HEK293 (cell line): ENCODE measurements around the gene HOXB4.

Experiments
- ELK4 ChIP-seq: IDR thresholded peaks from 2 replicates; pipeline ENCODE4 v1.6.1; 2011; ENCODE audit warnings: mild to moderate bottlenecking, low read depth, low read length, borderline replicate concordance
- HOXD13 ChIP-seq: sonication (generic); formaldehyde crosslinking; IDR thresholded peaks from 2 replicates; pipeline ENCODE4 v1.8.0; 2022; ENCODE audit warnings: missing genetic modification reagents, borderline replicate concordance
- KLF1 ChIP-seq: fragments of 450-650 bp; formaldehyde crosslinking; IDR thresholded peaks from 2 replicates; pipeline ENCODE4 v1.5.1; 2016; ENCODE audit warnings: missing biosample characterization, missing genetic modification characterization
- KLF7 ChIP-seq: fragments of 450-650 bp; formaldehyde crosslinking; IDR thresholded peaks from 2 replicates; pipeline ENCODE4 v1.5.1; 2016; ENCODE audit warnings: missing biosample characterization, missing genetic modification characterization, borderline replicate concordance
- MEIS1 ChIP-seq: sonication (generic); formaldehyde crosslinking; IDR thresholded peaks from 2 replicates; pipeline ENCODE4 v1.8.1; 2022; ENCODE audit warnings: missing genetic modification reagents, mild to moderate bottlenecking, borderline replicate concordance
- PATZ1 ChIP-seq: fragments of 450-650 bp; formaldehyde crosslinking; IDR thresholded peaks from 2 replicates; pipeline ENCODE4 v1.5.1; 2016; ENCODE audit warnings: missing biosample characterization, missing genetic modification characterization
- TCF7L2 ChIP-seq: IDR thresholded peaks from 2 replicates; pipeline ENCODE4 v1.6.1; 2011; ENCODE audit warnings: low read depth, mild to moderate bottlenecking, inconsistent platforms, low read length, moderate library complexity, borderline replicate concordance
- ZBTB17 ChIP-seq: fragments of 450-650 bp; formaldehyde crosslinking; IDR thresholded peaks from 2 replicates; pipeline ENCODE4 v1.5.1; 2016; ENCODE audit warnings: missing biosample characterization, missing genetic modification characterization
- ZBTB26 ChIP-seq: fragments of 450-650 bp; formaldehyde crosslinking; optimal IDR thresholded peaks from 2 replicates; pipeline ENCODE3; 2016; ENCODE audit warnings: missing biosample characterization, mild to moderate bottlenecking, missing genetic modification characterization
- ZFP69B ChIP-seq: fragments of 450-650 bp; formaldehyde crosslinking; IDR thresholded peaks from 2 replicates; pipeline ENCODE4 v1.5.1; 2016; ENCODE audit warnings: missing biosample characterization, missing genetic modification characterization
- ZNF114 ChIP-seq: fragments of 450-650 bp; formaldehyde crosslinking; IDR thresholded peaks from 2 replicates; pipeline ENCODE4 v1.5.0; 2017; ENCODE audit warnings: missing biosample characterization, missing genetic modification characterization
- ZNF214 ChIP-seq: fragments of 450-650 bp; formaldehyde crosslinking; IDR thresholded peaks from 2 replicates; pipeline ENCODE4 v1.5.1; 2017; ENCODE audit warnings: missing biosample characterization, mild to moderate bottlenecking, missing genetic modification characterization, borderline replicate concordance
- ZNF24 ChIP-seq: fragments of 450-650 bp; formaldehyde crosslinking; IDR thresholded peaks from 2 replicates; pipeline ENCODE4 v1.5.1; 2016; ENCODE audit warnings: missing biosample characterization, missing genetic modification characterization
- ZNF292 ChIP-seq: fragments of 450-650 bp; formaldehyde crosslinking; IDR thresholded peaks from 2 replicates; pipeline ENCODE4 v1.5.1; 2016; ENCODE audit warnings: low read depth, missing biosample characterization, missing genetic modification characterization, borderline replicate concordance
- ZNF311 ChIP-seq: fragments of 450-650 bp; formaldehyde crosslinking; IDR thresholded peaks from 2 replicates; pipeline ENCODE4 v1.5.1; 2017; ENCODE audit warnings: missing biosample characterization, missing genetic modification characterization, borderline replicate concordance
- ZNF324 ChIP-seq: fragments of 450-650 bp; formaldehyde crosslinking; IDR thresholded peaks from 2 replicates; pipeline ENCODE4 v1.5.1; 2016; ENCODE audit warnings: missing biosample characterization, missing genetic modification characterization
- ZNF335 ChIP-seq: fragments of 450-650 bp; formaldehyde crosslinking; conservative IDR thresholded peaks from 2 replicates; pipeline ENCODE4 v1.5.1; 2016; ENCODE audit warnings: missing biosample characterization, missing genetic modification characterization
- ZNF366 ChIP-seq: fragments of 450-650 bp; formaldehyde crosslinking; conservative IDR thresholded peaks from 2 replicates; pipeline ENCODE4 v1.5.1; 2016; ENCODE audit warnings: missing biosample characterization, missing genetic modification characterization
- ZNF510 ChIP-seq: fragments of 450-650 bp; formaldehyde crosslinking; IDR thresholded peaks from 2 replicates; pipeline ENCODE4 v1.5.1; 2018; ENCODE audit warnings: mild to moderate bottlenecking, missing genetic modification characterization, missing biosample characterization; ENCODE audit not compliant: insufficient replicate concordance
- ZNF518A ChIP-seq: fragments of 450-650 bp; formaldehyde crosslinking; conservative IDR thresholded peaks from 2 replicates; pipeline ENCODE4 v1.5.1; 2016; ENCODE audit warnings: low read depth, missing biosample characterization, missing genetic modification characterization
- ZNF548 ChIP-seq: fragments of 450-650 bp; formaldehyde crosslinking; IDR thresholded peaks from 2 replicates; pipeline ENCODE4 v1.5.1; 2016; ENCODE audit warnings: missing biosample characterization, missing genetic modification characterization
- ZNF561 ChIP-seq: fragments of 450-650 bp; IDR thresholded peaks from 2 replicates; pipeline ENCODE4 v1.5.1; 2018; ENCODE audit warnings: missing biosample characterization, missing genetic modification characterization, borderline replicate concordance
- ZNF600 ChIP-seq: fragments of 450-650 bp; formaldehyde crosslinking; IDR thresholded peaks from 2 replicates; pipeline ENCODE4 v1.5.1; 2016; ENCODE audit warnings: missing biosample characterization, missing genetic modification characterization
- ZNF624 ChIP-seq: fragments of 450-650 bp; formaldehyde crosslinking; IDR thresholded peaks from 2 replicates; pipeline ENCODE4 v1.5.1; 2017; ENCODE audit warnings: missing biosample characterization, missing genetic modification characterization
- ZNF645 ChIP-seq: fragments of 450-650 bp; formaldehyde crosslinking; IDR thresholded peaks from 2 replicates; pipeline ENCODE4; 2016; ENCODE audit warnings: missing biosample characterization, missing genetic modification characterization
- ZNF677 ChIP-seq: fragments of 450-650 bp; IDR thresholded peaks from 2 replicates; pipeline ENCODE4 v1.5.0; 2018; ENCODE audit warnings: missing biosample characterization, mild to moderate bottlenecking, missing genetic modification characterization, moderate library complexity
- ZNF707 ChIP-seq: fragments of 450-650 bp; formaldehyde crosslinking; IDR thresholded peaks from 2 replicates; pipeline ENCODE4 v1.5.1; 2016; ENCODE audit warnings: missing biosample characterization, missing genetic modification characterization
- ZNF843 ChIP-seq: fragments of 450-650 bp; formaldehyde crosslinking; IDR thresholded peaks from 2 replicates; pipeline ENCODE4 v1.5.1; 2016; ENCODE audit warnings: missing biosample characterization, missing genetic modification characterization

HOXB4 gene

GRCh38 chr17:48559840-48560817 lies 18.0 kb downstream of the HOXB4 start (continued):
- TF ChIP-seq ZNF324 (tag by site-specific recombination), result no peak
- no peak for TF ChIP-seq ZNF624
- TF ChIP-seq ZNF677, result no peak
- TF ChIP-seq ZNF114 (tag by site-specific recombination), result no peak
- TF ChIP-seq ZNF645 (tag by site-specific recombination), result no peak
- no peak for TF ChIP-seq KLF1 (tag by site-specific recombination)
- TF ChIP-seq ZNF518A (tag by site-specific recombination), result no peak
- TF ChIP-seq ZNF561 (tag by site-specific recombination), result no peak
- TF ChIP-seq PATZ1 (tag by site-specific recombination), result 0 out of 2 replicates have a peak, but pooled peaks have one; percentile 10
- TF ChIP-seq ZNF335 (tag by site-specific recombination), result no peak
- no peak for TF ChIP-seq MEIS1 (CRISPR knock-in tag)
- TF ChIP-seq ZNF311 (tag by site-specific recombination), result no peak
- no peak for TF ChIP-seq TCF7L2
- no peak for TF ChIP-seq ZNF214 (tag by site-specific recombination)
- TF ChIP-seq ZFP69B, result no peak
- no peak for TF ChIP-seq ELK4
- TF ChIP-seq ZNF24 (tag by site-specific recombination), result no peak
- TF ChIP-seq ZBTB26 (tag by site-specific recombination), result no peak
- TF ChIP-seq ZNF510 (tag by site-specific recombination), result no peak
- no peak for TF ChIP-seq ZNF292 (tag by site-specific recombination)
- peak; percentile 58 for TF ChIP-seq ZNF600 (tag by site-specific recombination)
- TF ChIP-seq ZBTB17 (tag by site-specific recombination), result peak; percentile 39; the same call in 1 of the 2 replicates
- TF ChIP-seq ZNF366 (tag by site-specific recombination), result peak; percentile 48
- no peak for TF ChIP-seq ZNF843 (tag by site-specific recombination)
- TF ChIP-seq ZNF707 (tag by site-specific recombination), result no peak
- TF ChIP-seq KLF7 (tag by site-specific recombination), result no peak
- no peak for TF ChIP-seq ZNF548 (tag by site-specific recombination)
- TF ChIP-seq HOXD13 (CRISPR knock-in tag), result no peak
